BE2C (cell line): Measurements from ENCODE around the gene HMG20B.

Experiments
- DNase-seq: peaks from one replicate; pipeline ENCODE4 v3.0.0-alpha.2; 2020
- H3K27me3 ChIP-seq: fragments of 250-450 bp; sonication (Bioruptor Pico); 2 replicates; pipeline ENCODE4 v1.5.1; 2020; ENCODE audit warnings: mild to moderate bottlenecking
- H3K36me3 ChIP-seq: fragments of 250-450 bp; sonication (Bioruptor Pico); 2 replicates; pipeline ENCODE4 v1.5.1; 2020; ENCODE audit warnings: mild to moderate bottlenecking
- H3K4me1 ChIP-seq: fragments of 250-450 bp; sonication (Bioruptor Pico); 2 replicates; pipeline ENCODE4 v1.5.1; 2020
- H3K4me3 ChIP-seq: 2 replicates; pipeline ENCODE4 v1.5.1; 2011; ENCODE audit warnings: low read depth, low read length
- H3K9me3 ChIP-seq: fragments of 250-450 bp; sonication (Bioruptor Pico); 2 replicates; pipeline ENCODE4 v1.5.1; 2020
- TF ChIP-seq, protein P1 (sequence below): IDR thresholded peaks from 2 replicates; pipeline ENCODE4 v1.5.1; 2012; ENCODE audit warnings: mild to moderate bottlenecking, low read depth, low read length

The HMG20B gene

DNA sequence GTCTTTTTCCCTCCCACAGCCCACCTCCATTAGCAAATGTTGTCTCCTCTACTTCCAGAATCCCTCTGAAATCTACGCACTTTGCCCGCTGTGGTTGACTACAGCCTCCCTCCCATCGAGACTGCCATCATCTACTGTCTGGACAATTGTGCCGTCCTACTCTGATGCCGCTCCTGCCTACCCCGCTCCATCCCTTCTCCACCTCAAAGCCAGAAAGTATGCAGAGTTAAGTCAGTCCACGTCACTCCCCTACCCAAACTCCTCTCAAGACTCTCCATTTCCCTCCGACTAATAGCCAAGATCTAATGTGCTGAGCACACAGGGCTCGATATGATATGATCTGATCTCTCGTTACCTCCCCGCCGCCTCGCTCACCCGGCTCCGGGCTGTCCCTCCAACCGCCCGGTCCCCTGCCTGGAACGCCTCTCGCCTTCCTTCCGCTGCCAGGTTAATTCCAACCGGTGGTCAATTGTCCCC, 53.3 kb downstream of the HMG20B start:
- peaks cover 12% of the 10 kb centered on the region for H3K36me3 ChIP-seq
- H3K4me3 ChIP-seq, result peak overlapping the region; percentile 96
- H3K4me1 ChIP-seq, result no peaks in the 10 kb centered on the region; the same call in 1 of the 2 replicates
- TF ChIP-seq, protein P1, sequence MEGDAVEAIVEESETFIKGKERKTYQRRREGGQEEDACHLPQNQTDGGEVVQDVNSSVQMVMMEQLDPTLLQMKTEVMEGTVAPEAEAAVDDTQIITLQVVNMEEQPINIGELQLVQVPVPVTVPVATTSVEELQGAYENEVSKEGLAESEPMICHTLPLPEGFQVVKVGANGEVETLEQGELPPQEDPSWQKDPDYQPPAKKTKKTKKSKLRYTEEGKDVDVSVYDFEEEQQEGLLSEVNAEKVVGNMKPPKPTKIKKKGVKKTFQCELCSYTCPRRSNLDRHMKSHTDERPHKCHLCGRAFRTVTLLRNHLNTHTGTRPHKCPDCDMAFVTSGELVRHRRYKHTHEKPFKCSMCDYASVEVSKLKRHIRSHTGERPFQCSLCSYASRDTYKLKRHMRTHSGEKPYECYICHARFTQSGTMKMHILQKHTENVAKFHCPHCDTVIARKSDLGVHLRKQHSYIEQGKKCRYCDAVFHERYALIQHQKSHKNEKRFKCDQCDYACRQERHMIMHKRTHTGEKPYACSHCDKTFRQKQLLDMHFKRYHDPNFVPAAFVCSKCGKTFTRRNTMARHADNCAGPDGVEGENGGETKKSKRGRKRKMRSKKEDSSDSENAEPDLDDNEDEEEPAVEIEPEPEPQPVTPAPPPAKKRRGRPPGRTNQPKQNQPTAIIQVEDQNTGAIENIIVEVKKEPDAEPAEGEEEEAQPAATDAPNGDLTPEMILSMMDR, result no peak
- DNase-seq, result no peak
- no peaks in the 10 kb centered on the region for H3K27me3 ChIP-seq
- H3K9me3 ChIP-seq, result no peaks in the 10 kb centered on the region

DNA sequence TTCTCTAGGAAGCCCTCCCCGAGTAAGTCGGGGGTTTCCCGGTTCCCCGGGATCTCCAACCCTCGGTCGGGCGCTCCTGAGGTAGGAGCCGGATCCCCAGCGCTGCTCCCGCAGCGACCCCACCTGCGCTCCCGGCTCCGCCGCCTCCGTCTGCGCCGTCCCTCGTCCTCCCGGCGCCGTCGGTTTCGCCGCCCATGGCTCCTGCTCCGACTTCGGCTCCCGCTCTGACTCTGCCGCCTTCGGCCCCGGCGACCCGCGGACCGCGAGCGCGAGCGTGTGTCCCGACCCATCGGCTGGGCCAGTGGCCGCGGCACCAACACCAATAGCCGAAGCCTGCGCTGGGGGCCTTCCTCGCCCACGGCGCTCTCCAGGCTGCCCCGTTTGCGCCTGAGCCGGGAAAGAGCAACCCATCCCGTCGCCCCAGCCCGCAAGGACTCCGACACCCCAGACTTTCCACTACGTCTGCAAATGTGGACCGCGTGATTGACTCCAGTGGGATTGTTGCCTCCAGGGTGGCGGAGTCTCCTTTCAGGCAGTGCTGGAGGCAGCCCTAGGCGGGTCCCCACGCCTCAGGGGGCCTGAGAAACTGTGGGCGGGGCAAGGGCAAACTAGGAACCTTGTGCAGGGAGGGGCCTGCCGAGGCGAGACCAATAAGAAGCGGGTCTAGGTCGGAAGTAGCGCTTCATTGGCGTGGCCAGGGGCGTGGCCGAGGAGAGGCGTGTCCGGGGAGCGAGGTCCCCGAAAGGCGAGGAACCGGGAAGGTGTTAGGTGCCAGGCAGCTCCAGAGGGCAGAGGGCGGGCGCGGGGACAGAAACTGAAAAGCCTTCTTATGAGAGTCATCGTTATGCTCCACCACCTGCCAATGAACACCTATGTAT, 54.0 kb downstream of the HMG20B start, which contains the start of gene CACTIN:
TSS of gene CACTIN (minus strand) at position 318 of the 878 bp plus-strand sequence. CDS start at position 290, 28 bp downstream.
- Histone ChIP-seq H3K27me3 (no peaks in the 10 kb centered on the region), H3K4me1 (no peaks in the 10 kb centered on the region; the same call in 1 of the 2 replicates), H3K36me3 (peaks cover 5% of the 10 kb centered on the region), H3K9me3 (no peaks in the 10 kb centered on the region), H3K4me3 (peak within 1 kb of the TSS; percentile 96)
- peak; percentile 99 for DNase-seq
- TF ChIP-seq, protein P1, result no peak

DNA sequence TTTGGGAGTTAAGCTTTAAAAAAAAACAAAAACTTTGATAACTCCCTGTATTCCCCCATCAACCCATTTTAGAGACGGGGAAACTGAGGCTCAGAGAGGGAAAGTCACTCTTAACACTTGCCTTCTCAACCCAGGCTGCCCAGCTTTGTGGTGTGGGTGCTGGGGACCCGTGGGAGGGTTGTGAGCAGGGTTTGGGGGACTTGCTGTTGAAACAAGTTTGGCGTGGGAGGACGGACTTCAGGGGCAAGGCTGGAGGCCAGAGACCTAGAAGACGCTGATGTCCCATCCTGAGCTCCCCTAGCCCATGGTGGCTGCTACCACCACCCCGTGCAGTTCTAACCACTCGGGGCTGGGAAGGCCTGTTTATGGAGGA, 54.6 kb downstream of the HMG20B start:
- TF ChIP-seq, protein P1, result no peak
- Histone ChIP-seq H3K4me1 (no peaks in the 10 kb centered on the region; the same call in 1 of the 2 replicates), H3K27me3 (no peaks in the 10 kb centered on the region), H3K36me3 (peaks cover 4% of the 10 kb centered on the region), H3K4me3 (no peak overlapping the region), H3K9me3 (no peaks in the 10 kb centered on the region)
- no peak for DNase-seq
